ENCODE data around the gene PPP2R5E.
"Not testable (repeated sequence)": the region's sequence is repeated elsewhere in the genome, so short reads cannot be mapped to it uniquely, and the experiment has no call there.

PPP2R5E gene

GRCh38 chr14:63426838-63427352 lies 116.3 kb downstream of the PPP2R5E start:
- DNase-seq, result no peak

- no peak for DNase-seq
These were observed 119.3 kb downstream of the PPP2R5E start for GRCh38 chr14:63423889-63424288.

GRCh38 chr14:63423381-63423780 lies 119.8 kb downstream of the PPP2R5E start:
- DNase-seq, result no peak

- DNase-seq, result no peak
These were observed 121.3 kb downstream of the PPP2R5E start for GRCh38 chr14:63421919-63422318.

GRCh38 chr14:63421226-63421625 lies 122.0 kb downstream of the PPP2R5E start:
- no peak for DNase-seq

GRCh38 chr14:63418020-63418419 lies 125.2 kb downstream of the PPP2R5E start:
- no peak for DNase-seq

GRCh38 chr14:63413009-63413408 lies 130.2 kb downstream of the PPP2R5E start:
- DNase-seq, result no peak

- no peak for DNase-seq
These were observed 136.8 kb downstream of the PPP2R5E start for GRCh38 chr14:63406333-63406732.

GRCh38 chr14:63405715-63406114 lies 137.5 kb downstream of the PPP2R5E start:
- DNase-seq, result no peak

GRCh38 chr14:63404906-63405305 lies 138.3 kb downstream of the PPP2R5E start:
- DNase-seq, result no peak

- DNase-seq, result no peak
These were observed 141.5 kb downstream of the PPP2R5E start for GRCh38 chr14:63401646-63402045.

- DNase-seq, result no peak
These were observed 144.2 kb downstream of the PPP2R5E start for GRCh38 chr14:63398952-63399351.

- no peak for DNase-seq
These were observed 148.3 kb downstream of the PPP2R5E start for GRCh38 chr14:63394841-63395240.

- no peak for DNase-seq
These were observed 148.7 kb downstream of the PPP2R5E start for GRCh38 chr14:63394432-63394831.

GRCh38 chr14:63393012-63393411 lies 150.2 kb downstream of the PPP2R5E start:
- no peak for DNase-seq

GRCh38 chr14:63392236-63392635 lies 150.9 kb downstream of the PPP2R5E start:
- DNase-seq, result no peak

GRCh38 chr14:63388766-63389431 lies 154.3 kb downstream of the PPP2R5E start:
- DNase-seq, result peak; percentile 68

- no peak for DNase-seq
These were observed 155.5 kb downstream of the PPP2R5E start for GRCh38 chr14:63387711-63388110.

GRCh38 chr14:63383776-63384367 lies 159.3 kb downstream of the PPP2R5E start:
- no peak for DNase-seq

GRCh38 chr14:63378444-63378843 lies 164.7 kb downstream of the PPP2R5E start:
- no peak for DNase-seq

GRCh38 chr14:63375769-63376168 lies 167.4 kb downstream of the PPP2R5E start:
- DNase-seq, result no peak

GRCh38 chr14:63371613-63372012 lies 171.6 kb downstream of the PPP2R5E start:
- DNase-seq, result not testable (repeated sequence)

- no peak for DNase-seq
These were observed 172.1 kb downstream of the PPP2R5E start for GRCh38 chr14:63371033-63371432.

GRCh38 chr14:63367742-63368364 lies 175.3 kb downstream of the PPP2R5E start:
- no peak for DNase-seq
